OCI-LY7 (cell line): ENCODE results near the gene RAB10. TPM values are rescaled to one million over a fixed set of nuclear protein-coding genes. Genes with fewer than 3 reads are reported as not detected.
"Not testable (repeated sequence)": the region's sequence is repeated elsewhere in the genome, so short reads cannot be mapped to it uniquely, and the experiment has no call there.

ENCODE experiments used
- BruUV-seq: library from RNA; stranded (reverse); fragments of 400-500 nt; replicated peaks from 2 replicates; lab custom pipeline; 2021; lab: Mats Ljungman, UMichigan
- CTCF ChIA-PET: fragments of 300-600 bp; sonication (Branson Sonifier 250); formaldehyde crosslinking; loops from one replicate; lab custom pipeline; 2022; ENCODE audit warnings: antibody characterized with exemption; ENCODE audit not compliant: unreplicated experiment; lab: Charles Lee
- POLR2A ChIA-PET: fragments of 300-600 bp; sonication (Branson Sonifier 250); formaldehyde crosslinking; loops from one replicate; lab custom pipeline; 2022; ENCODE audit warnings: antibody characterized with exemption; lab: Charles Lee
- DNase-seq: peaks from one replicate; pipeline ENCODE4 v3.0.0-alpha.2; 2015; ENCODE audit warnings: low spot score
- H2AFZ ChIP-seq: fragments of 200-600 bp; sonication (generic), shearing (Covaris generic); 2 replicates; pipeline ENCODE4 v1.6.1; 2014; ENCODE audit warnings: mild to moderate bottlenecking, antibody characterized with exemption, low read length, moderate library complexity
- H3K27ac ChIP-seq: fragments of 200-600 bp; sonication (generic); 2 replicates; pipeline ENCODE4 v1.5.1; 2014; ENCODE audit warnings: mixed run types, low read depth, mild to moderate bottlenecking, moderate library complexity, low read length, inconsistent platforms; ENCODE audit not compliant: poor library complexity, severe bottlenecking
- H3K36me3 ChIP-seq: fragments of 200-600 bp; sonication (generic); 2 replicates; pipeline ENCODE4 v1.6.1; 2014; ENCODE audit warnings: mild to moderate bottlenecking, antibody characterized with exemption, low read length, moderate library complexity, mixed read lengths; ENCODE audit not compliant: insufficient read depth
- H3K4me1 ChIP-seq: fragments of 200-600 bp; sonication (generic); 2 replicates; pipeline ENCODE4 v1.5.1; 2014; ENCODE audit warnings: mild to moderate bottlenecking, low read length; ENCODE audit not compliant: insufficient read depth, poor library complexity, severe bottlenecking
- H3K4me2 ChIP-seq: fragments of 200-600 bp; sonication (generic); 2 replicates; pipeline ENCODE4 v1.6.1; 2014; ENCODE audit warnings: mild to moderate bottlenecking, low read length
- H3K4me3 ChIP-seq: fragments of 200-600 bp; sonication (generic); 2 replicates; pipeline ENCODE4 v1.5.1; 2014; ENCODE audit warnings: mild to moderate bottlenecking, low read depth, low read length; ENCODE audit not compliant: poor library complexity, severe bottlenecking
- H3K79me2 ChIP-seq: fragments of 200-600 bp; sonication (generic); 2 replicates; pipeline ENCODE4 v1.6.1; 2016; ENCODE audit warnings: low read depth, mild to moderate bottlenecking, low read length, moderate library complexity, mixed read lengths; ENCODE audit not compliant: insufficient read depth
- H3K9me2 ChIP-seq: fragments of 200-600 bp; sonication (generic); 2 replicates; pipeline ENCODE4 v1.6.1; 2016; ENCODE audit warnings: mild to moderate bottlenecking, low read length, mixed read lengths; ENCODE audit not compliant: insufficient read depth
- H3K9me3 ChIP-seq: fragments of 200-600 bp; sonication (generic); 2 replicates; pipeline ENCODE4 v1.6.1; 2014; ENCODE audit warnings: mild to moderate bottlenecking, mixed run types, low read length, mixed read lengths
- H4K20me1 ChIP-seq: fragments of 200-600 bp; sonication (generic); 2 replicates; pipeline ENCODE4 v1.6.1; 2014; ENCODE audit warnings: mild to moderate bottlenecking, antibody characterized with exemption, low read length, moderate library complexity, mixed read lengths; ENCODE audit not compliant: insufficient read depth
- CTCF ChIP-seq: fragments of 200-600 bp; sonication (generic); conservative IDR thresholded peaks from 2 replicates; pipeline ENCODE4 v1.5.1; 2014; ENCODE audit warnings: mild to moderate bottlenecking, antibody characterized with exemption, low read length, moderate library complexity, mixed read lengths
- EZH2phosphoT487 ChIP-seq: fragments of 200-600 bp; sonication (generic); IDR thresholded peaks from 2 replicates; pipeline ENCODE4 v1.6.1; 2018; ENCODE audit warnings: low read depth, borderline replicate concordance, mild to moderate bottlenecking, mixed run types, antibody characterized with exemption, low read length, moderate library complexity, mixed read lengths
- intact Hi-C: fragments of 100-400 bp; cut with micrococcal nuclease; formaldehyde crosslinking; loops from one replicate; pipeline ENCODE4 v1.10.0; 2022; ENCODE audit not compliant: unreplicated experiment
- total RNA-seq, 2 experiments: library from RNA; depleted of rRNA in 1 of 2; stranded (reverse); fragments of >200 nt in 1 of 2; shearing (Covaris generic) in 1 of 2; gene quantifications; 2 replicates each; pipeline ENCODE4 v1.2.3, GENCODE V29; 2014 to 2022

RAB10 gene
- total RNA-seq, 2 experiments from 2014 or later, result 58.3 to 96.7 TPM

DNA sequence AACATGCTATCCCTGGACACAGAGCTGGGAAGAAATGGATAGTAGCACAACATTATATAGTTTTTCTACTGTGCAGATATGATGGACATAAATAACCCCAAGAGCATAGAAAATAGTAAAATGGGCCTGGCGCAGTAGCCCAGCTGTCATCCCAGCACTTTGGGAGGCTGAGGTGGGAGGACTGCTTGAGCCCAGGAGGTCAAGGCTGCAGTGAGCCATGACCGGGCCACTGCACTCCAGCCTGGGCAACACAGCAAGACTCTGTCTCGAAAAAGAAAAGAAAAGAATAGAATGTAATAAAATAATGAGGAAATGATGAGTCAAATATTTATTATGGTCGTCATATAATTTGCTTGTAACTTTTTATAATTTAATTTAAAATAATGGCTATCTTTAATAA is 131.5 kb downstream of the RAB10 start:
- H3K4me1 ChIP-seq, result no peaks in the 10 kb centered on the region
- ChIA-PET CTCF (no interaction called here), POLR2A (interaction anchor here (0.7 kb wide), 2 partner anchors 40 to 127 kb away, joined by 4 to 7 read pairs; no protein-coding TSS in a partner anchor)
- no TSS peak for BruUV-seq
- no peaks in the 10 kb centered on the region for H4K20me1 ChIP-seq
- no peaks in the 10 kb centered on the region for H3K79me2 ChIP-seq
- no peak for TF ChIP-seq EZH2phosphoT487
- TF ChIP-seq CTCF, result no peak
- no peak overlapping the region for H3K27ac ChIP-seq
- no peak overlapping the region for H3K4me2 ChIP-seq
- no peaks in the 10 kb centered on the region for H3K9me3 ChIP-seq
- H3K4me3 ChIP-seq, result no peak overlapping the region
- H3K9me2 ChIP-seq, result no peaks in the 10 kb centered on the region
- no peaks in the 10 kb centered on the region for H3K36me3 ChIP-seq
- no peak overlapping the region for H2AFZ ChIP-seq
- DNase-seq, result no peak
- intact Hi-C loops, result no loop called here

DNA sequence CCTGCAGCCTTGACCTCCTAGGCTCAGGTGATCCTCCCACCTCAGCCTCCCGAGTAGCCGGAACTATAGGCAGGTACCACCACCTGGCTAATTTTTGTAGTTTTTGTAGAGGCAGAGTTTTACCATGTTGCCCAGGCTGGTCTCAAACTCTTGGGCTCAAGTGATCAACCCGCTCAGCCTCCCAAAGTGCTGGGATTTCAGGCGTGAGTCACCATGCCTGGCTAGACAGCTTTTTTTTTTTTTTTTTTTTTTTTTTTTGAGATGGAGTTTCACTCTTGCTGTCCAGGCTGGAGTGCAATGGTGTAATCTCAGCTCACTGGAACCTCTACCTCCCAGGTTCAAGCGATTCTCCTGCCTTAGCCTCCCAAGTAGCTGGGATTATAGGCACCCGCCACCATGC is 132.7 kb downstream of the RAB10 start:
- intact Hi-C loops, result not testable (repeated sequence)
- CTCF ChIA-PET, result interaction anchor here (0.6 kb wide), 1 partner anchor 88 kb away, joined by 7 read pairs; no protein-coding TSS in a partner anchor

DNA sequence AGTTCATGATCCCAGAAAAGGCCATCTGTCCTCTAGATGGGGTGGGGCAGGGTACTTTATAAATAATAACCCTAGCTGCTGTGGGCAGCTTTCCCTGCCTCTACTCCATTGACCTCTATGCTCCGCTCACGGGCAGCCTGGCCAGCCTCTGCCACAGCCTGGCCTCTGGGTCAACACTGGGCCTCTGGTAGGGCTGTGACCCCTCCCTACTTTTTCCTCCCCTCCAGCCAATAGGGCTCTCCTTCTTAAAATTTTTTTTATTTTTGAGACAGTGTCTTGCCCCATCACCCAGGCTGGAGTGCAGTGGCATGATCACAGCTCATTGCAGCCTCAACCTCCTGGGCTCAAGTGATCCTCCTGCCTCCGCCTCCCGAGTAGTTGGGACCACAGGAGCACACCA is 134.9 kb downstream of the RAB10 start:
- BruUV-seq, result no TSS peak
- TF ChIP-seq EZH2phosphoT487 (no peak), CTCF (no peak)
- no peaks in the 10 kb centered on the region for H4K20me1 ChIP-seq
- H2AFZ ChIP-seq, result no peak overlapping the region
- CTCF ChIA-PET, result no interaction called here
- H3K9me3 ChIP-seq, result no peaks in the 10 kb centered on the region
- no peak overlapping the region for H3K27ac ChIP-seq
- POLR2A ChIA-PET, result interaction anchor here (0.6 kb wide), 2 partner anchors 198 to 523 kb away, joined by 3 to 4 read pairs; no protein-coding TSS in a partner anchor
- H3K9me2 ChIP-seq, result no peaks in the 10 kb centered on the region
- no peak for DNase-seq
- intact Hi-C loops, result no loop called here
- H3K36me3 ChIP-seq, result no peaks in the 10 kb centered on the region
- H3K4me2 ChIP-seq, result no peak overlapping the region
- no peaks in the 10 kb centered on the region for H3K4me1 ChIP-seq
- H3K79me2 ChIP-seq, result no peaks in the 10 kb centered on the region
- H3K4me3 ChIP-seq, result no peak overlapping the region

More for the DNA sequence above, 132.7 kb downstream of the RAB10 start:
- not testable (repeated sequence) for DNase-seq, H3K27ac ChIP-seq, H2AFZ ChIP-seq, BruUV-seq, H3K4me2 ChIP-seq, H3K4me1 ChIP-seq, H3K9me3 ChIP-seq, H3K4me3 ChIP-seq, H3K79me2 ChIP-seq, H3K9me2 ChIP-seq, H4K20me1 ChIP-seq, H3K36me3 ChIP-seq
- POLR2A ChIA-PET, result interaction anchor here (0.6 kb wide), 2 partner anchors 7 to 179 kb away, joined by 3 to 4 read pairs; no protein-coding TSS in a partner anchor
